ENCODE data around the gene RAB27B. TPM values are rescaled to one million over a fixed set of nuclear protein-coding genes. Genes with fewer than 3 reads are reported as not detected.

RAB27B gene
- 1 to 10 TPM in 2 of 4 donors, under 1 TPM in 2; 0.32 to 1.8 (median 0.76) TPM for total RNA-seq

- TF ChIP-seq CTCF (IDR thresholded peaks at IDR 0.05): no peak
- DNase-seq (ENCODE audit: low spot score): peak; percentile 45
- peak; percentile 92 for ATAC-seq (ENCODE audit: low FRiP score)
Measured at GRCh38 chr18:54828281-54828881, at the start of gene RAB27B. TSS of gene RAB27B (plus strand) at chr18:54828477. CDS start at chr18:54877586, 49,109 bp downstream.

DNA sequence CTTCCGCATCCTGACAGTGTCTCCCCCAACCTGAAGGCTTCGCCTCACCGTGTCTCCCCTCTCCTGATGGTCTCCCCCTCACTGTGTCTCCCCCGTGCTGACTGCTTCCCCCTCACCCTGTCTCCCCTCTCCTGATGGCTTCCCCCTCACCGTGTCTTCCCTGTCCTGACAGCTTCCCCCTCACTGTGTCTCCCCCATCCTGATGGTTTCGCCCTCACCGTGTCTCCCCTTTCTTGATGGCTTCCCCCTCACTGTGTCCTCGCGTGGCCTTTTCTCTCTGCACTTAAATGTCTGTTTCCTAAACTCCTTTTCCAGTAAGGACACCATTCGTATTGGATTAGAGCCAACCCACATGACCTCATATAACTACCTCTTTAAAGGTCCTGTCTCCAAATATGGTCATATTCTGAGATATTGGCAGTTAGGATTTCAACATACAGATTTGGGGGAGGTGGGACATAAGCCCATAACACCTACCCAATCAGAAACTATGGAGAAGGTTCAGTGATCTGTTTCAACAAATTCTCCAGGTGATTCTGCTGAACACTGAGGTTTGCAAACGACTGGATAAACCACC, 47.9 kb upstream of the RAB27B start:
- no peak for ATAC-seq (ENCODE audit: low FRiP score)

DNA sequence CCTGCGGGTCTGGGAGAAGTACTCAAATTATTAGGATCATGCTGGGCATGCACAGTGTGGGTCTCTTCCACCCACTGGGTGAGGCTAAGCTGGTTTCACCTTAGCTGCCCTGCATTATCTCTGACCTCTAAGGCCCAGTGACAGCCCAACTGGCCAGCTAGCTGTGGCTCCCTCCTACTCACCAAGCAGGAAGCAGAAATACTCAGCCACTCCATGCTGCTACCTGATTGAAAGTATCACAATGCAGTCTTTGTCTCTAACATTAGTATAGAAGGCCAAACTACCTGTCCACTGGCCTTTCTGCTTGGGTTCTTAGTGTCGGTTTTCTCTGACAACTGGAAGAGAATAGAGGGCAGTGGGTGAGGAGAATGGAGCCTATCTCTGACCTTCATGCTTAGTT, 47.3 kb upstream of the RAB27B start:
- TF ChIP-seq CTCF (IDR thresholded peaks at IDR 0.05): no peak
- no peak for DNase-seq (ENCODE audit: low spot score)
- no peak for ATAC-seq (ENCODE audit: low FRiP score)

More for the DNA sequence above, 47.9 kb upstream of the RAB27B start:
- DNase-seq (ENCODE audit: low spot score): no peak
- TF ChIP-seq CTCF (IDR thresholded peaks at IDR 0.05): no peak

- DNase-seq (ENCODE audit: low spot score) (no peak), ATAC-seq (ENCODE audit: low FRiP score) (no peak)
Measured at GRCh38 chr18:54783139-54783538, 45.1 kb upstream of the RAB27B start.

DNA sequence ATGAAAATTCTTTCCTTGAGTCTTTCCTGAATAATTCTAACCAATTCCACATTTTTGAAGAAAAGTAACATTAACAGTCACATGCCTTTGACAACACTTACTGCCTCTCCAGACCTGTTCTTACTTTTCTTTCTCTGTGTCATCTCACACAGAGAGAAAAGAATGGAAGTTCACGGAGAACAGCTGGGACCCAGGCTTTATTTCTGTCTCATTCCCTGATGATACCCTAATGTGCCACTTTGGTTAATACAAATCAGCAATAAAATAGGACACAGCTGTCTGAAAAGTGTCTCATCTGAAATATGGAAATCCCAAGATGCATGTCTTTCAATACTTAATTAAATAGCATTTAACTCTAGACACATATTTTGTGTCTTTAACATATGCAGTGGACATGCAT, 42.1 kb upstream of the RAB27B start:
- ATAC-seq (ENCODE audit: low FRiP score): no peak
- no peak for TF ChIP-seq CTCF (IDR thresholded peaks at IDR 0.05)
- DNase-seq (ENCODE audit: low spot score): no peak

More at GRCh38 chr18:54783139-54783538, 45.1 kb upstream of the RAB27B start:
- TF ChIP-seq CTCF (IDR thresholded peaks at IDR 0.05): no peak

DNA sequence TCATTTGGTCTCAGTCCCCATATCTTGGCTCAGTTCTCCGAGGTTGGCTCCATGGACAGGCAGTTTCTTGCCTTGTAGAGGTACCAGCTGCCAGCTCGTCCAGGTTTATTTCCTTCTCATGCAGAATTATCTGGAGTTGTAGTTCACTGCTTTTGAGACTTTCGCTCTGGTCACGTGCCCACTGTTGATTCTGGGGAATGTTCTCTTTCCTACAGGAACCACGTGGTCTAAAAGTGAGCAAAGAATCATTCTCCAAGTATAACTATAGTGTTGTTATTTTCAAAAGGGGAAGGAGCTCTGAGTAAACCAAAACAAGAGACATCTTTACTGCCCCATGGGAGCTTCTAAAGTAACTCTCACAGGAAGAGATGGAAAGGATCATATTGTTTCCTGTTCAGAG, 41.2 kb upstream of the RAB27B start:
- no peak for TF ChIP-seq CTCF (IDR thresholded peaks at IDR 0.05)
- ATAC-seq (ENCODE audit: low FRiP score) (no peak), DNase-seq (ENCODE audit: low spot score) (no peak)

DNA sequence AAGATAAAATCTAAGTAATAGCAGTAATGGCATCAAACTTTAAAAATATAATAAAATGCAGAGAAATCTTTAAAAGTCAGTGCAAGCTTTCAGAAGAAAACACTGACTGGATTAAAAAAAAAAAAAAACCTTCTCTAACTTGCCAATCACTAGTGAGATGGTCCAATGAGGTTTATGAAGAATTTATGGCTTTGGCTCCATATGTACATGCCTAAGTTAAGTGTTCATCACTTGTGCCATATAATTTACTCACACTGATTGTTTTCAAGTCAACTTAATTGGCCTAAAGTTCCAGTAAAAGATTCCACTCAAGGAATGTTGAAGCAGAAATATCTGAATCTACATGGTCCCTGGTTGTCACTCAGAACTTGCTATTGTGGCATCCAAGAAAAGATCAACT, 40.7 kb upstream of the RAB27B start:
- TF ChIP-seq CTCF (IDR thresholded peaks at IDR 0.05): no peak
- ATAC-seq (ENCODE audit: low FRiP score) (no peak), DNase-seq (ENCODE audit: low spot score) (no peak)

Data from omental fat pad (tissue), 4 donors.